NOMO-1 treated with DMSO at 0.1 percent for 48 hours (cell line): ENCODE data around the gene MRPS6.
A peak's percentile ranks its signal among the peaks of the same experiment; 100 is the strongest.

Experiments
- DNase-seq: peaks from one replicate; lab custom pipeline; 2025; ENCODE audit not compliant: unreplicated experiment; lab: John Stamatoyannopoulos, UW

The MRPS6 gene

DNA sequence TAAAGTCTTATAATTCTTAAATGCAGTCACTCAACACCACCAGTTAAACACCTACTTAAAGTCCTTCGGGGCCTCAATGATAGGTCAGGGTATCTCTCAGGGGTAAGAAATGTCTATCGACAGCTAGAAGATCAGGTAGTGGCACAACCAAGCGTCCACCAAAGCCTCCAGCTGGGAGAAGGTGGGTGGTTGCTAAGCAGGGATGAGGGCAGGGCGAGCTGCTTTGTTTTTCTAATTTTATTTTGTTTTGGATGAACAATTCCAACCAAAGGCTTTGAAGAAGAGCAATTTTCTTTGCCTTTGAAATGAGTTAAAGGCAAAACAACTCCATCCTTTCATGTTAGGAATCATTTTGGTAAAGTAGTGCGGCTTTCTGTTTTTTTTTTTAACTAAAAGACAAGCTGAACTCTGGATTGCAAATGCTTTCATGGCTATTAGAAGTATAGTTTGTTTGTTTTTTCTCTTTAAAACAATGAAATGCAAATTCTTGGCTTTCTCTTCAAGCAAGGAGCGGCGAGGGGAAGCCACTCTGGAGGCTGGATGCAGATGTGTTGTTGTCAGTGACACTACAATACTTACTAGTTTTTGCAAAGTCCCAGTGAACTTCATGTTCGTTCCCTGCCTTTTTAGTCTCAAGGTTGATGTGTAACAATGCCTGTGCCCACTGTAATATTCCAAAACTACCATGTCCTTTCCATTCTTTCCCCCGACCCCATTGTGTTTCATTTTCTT is 106.0 kb downstream of the MRPS6 start:
- DNase-seq: no peak

DNA sequence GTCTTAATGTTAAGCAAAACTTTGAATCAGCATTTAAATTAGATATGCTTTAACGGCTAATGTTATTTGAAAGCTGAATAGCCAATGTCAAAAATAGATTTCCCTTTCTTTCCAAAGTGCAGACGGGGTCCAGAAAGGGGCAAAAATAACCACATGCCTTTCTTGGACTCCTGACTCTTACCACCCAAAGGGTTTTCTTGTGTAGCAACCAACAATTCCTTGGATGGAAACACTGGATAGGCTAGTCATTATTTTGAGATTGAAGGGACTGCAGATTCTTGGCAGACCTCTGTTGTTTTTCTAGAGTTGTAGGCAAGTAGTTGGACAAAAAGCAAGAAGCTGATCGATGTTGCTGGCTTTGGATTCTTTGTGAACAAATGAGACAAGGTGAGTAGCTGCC is 107.0 kb downstream of the MRPS6 start:
- DNase-seq: no peak

DNA sequence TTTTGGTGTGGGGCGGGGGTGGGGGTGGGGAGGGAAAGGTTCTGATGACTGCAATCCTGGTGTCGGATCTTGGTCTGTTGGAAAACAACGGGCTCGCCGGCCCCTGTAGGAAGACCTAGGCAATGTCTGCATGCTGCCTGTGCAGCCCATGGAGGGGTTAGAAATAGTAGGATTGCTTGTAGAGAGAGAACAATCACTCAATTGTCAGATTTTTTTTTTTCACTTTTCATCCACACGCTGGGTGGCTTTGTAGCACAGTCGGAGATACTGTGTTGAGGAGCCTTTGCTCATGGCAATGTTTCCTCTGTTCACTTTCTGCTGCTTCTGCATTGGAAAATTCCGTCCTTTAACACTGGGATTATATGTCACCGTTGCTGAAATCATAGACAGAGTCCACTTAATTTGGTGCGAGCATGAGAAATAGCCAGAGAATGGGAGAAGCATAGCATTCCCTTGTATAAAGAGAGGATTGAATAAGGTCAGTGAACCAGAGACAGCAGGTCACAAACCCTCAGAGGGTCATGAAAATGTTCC is 107.5 kb downstream of the MRPS6 start:
- DNase-seq: no peak

DNA sequence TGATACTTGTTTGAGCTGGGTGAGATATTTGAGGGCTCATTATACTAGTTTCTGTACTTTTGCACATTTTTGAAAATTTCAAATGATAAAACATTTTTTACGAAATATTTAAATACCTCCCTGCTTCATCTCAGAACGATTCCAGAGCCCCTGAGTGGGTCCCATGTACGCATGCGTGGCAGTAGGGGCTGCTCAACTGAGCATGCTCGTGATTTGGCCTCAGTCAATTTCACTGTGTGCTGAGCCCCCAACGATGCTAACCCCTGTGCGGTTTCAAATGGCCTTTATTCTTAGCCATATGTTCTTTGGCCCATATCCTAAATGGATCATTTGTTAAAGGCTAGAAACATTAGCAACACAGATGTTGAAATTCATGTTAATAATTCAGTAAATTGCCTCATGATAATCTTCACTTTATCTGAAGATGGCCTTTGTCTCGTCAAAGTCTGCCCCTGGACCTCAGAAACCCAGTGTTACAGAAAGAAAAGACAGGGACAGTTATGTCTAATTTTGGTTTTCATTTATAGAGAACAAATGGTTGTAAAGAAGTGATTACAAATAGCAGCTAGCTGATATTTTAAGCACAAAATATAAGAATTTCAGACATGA is 108.2 kb downstream of the MRPS6 start:
- no peak for DNase-seq

DNA sequence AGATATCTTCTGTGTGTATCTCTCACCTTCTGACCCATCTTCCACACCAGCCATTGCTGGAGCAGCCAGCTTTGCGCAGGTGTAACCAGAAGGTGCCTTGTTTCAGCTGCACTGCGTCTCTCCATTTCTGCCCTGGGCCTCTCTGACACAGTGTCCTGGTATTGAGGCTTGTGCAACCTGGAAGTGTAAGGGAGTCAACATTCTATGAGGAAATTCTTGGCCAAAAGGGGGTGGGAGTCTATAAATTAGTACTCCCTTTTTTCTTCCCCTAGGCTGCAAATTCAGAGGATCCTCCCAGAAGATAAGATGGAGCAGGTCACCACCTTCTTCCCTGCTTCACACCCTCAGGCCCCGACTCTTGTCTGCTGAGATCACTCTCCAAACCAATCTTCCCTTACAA is 109.1 kb downstream of the MRPS6 start:
- DNase-seq: no peak

DNA sequence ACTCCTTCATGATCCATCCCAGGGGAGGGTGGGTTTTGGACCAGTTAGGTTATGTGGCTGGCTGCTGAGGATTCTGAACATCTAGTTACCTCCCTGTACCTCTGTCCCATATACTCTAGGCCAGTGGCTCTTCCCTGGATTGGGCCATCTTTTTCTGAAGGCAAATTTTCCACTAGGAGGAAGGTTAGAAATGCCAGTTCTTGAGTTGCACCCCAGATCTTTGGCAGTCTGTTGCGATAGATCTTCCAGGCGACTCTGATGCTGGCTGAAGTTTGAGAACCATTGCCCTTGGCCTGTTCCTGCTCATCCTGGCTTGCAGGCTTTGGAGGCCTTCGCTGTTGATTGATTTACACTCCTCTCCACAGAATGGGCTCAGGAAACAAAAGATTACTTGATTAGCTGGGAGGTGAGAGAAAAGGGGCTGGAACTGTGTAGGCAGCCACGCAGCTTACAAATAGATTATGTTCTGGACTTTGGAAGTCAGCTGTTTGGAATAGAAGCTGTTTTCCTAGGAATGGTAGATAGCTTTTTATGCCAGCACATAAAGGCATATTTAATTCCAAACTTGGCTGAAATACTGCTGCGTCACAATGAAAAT is 110.1 kb downstream of the MRPS6 start:
- no peak for DNase-seq

DNA sequence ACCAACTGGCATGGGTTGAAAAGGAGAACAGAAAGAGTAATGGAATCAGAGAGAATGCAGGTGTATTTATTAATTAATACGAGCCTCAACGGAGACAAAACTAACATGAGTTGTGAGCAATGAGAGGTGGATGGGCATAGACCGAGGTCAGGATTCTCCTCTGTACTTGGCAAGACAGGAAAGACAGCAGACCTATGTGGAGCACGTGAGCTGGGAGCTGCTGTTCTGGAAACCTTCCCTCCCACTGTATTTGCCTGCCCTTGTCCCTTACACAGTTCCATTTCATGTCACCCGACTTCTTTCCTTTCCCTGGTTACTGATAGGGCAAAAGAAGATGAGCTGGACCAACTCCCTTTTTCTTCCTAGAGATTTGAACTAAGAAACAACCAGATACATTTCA is 110.9 kb downstream of the MRPS6 start:
- no peak for DNase-seq

DNA sequence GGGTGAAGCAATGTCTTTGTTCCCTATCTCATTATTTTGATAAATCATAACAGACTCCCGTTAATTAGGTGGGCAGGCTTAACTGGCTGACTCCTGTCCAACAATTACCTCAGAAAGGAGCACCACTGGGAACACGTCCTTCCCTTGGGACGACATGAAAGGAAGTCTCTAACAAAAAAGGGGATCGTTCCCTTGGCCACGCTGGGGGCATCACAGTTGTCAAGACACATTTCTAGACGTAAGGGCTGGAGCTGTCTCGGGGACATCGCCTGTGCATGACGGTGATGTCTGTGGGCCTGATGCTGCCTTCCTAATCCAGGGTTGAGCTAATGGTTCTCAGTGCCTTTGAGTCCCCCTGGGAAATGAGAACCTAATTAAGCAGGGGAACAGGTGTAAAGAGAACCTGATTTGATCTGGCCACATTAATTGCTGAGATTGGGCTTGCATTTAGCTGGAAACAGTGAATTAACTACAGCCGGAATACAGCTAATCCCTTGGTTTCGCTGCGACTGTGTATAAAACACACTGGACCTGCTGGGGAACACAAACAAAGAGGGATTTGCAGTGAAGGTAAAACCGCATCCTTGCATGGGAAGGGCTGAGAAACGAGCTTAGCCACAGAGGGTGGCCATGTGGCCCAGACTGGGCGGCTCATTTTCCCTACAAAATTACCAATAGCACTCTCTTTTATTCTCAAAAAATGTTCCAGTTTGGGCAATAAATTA is 111.8 kb downstream of the MRPS6 start:
- no peak for DNase-seq

DNA sequence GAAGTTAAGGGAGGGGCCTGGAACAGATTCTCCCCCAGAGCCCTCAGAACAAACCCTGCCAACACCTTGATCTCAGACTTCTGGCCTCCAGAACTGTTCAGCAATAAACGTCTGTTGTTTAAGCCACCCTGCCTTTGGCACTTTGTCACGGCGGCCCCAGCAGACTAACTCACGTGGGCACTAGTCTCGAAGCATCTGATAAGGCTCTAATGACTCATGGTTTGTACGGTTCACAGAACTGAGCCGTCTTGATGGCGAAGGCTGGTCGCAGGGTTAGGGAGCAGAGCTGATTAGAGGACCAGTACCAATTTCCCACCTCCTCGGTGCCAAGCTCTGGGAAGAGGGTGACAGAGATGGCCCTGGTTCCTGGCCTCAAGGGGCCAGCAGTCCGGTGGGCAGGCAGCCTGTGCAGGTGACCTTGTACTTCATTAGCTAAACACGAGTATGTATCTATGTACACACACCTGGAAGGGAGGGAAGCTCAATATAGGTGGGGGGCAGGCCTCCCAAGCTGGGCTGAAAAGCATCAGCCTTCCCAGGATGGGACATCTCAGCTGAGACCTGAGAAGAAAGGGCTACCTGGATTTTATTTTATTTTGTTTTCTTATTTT is 112.8 kb downstream of the MRPS6 start:
- DNase-seq: no peak

DNA sequence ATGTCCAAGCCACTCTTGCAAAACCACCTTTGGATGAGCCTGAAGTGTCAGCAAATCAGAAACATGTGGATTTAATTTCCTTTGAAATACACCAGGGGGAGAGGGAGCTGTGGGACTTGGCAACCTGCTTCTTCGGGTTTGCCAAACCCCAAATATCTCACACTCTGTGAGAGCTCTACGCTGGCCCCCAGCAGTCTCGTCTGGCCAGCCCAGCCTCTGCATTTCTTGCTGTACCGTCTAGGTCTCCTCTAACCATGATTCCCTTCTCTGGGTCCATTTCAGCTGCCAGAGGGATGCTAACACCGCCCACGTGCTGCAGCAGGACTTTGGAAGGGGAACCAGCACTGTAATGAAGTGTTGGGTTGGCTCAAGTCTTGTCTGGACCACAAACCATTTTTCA is 114.6 kb downstream of the MRPS6 start:
- no peak for DNase-seq

DNA sequence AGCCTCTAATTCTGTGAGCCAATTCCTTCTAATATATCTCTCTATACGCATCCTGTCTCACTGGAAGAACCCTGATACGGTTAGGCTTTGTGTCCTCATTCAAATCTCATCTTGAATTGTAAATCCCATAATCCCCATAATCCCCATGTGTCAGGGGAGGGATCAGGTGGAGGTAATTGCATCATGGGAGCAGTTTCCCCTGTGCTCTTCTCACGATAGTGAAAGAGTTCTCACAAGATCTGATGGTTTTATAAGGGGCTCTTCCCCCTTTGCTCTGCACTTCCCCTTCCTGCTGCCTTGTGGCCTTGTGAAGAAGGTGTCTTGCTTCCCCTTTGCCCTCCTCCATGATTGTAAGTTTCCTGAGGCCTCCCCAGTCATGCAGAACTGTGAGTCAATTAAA is 116.1 kb downstream of the MRPS6 start:
- peak; percentile 51 for DNase-seq

DNA sequence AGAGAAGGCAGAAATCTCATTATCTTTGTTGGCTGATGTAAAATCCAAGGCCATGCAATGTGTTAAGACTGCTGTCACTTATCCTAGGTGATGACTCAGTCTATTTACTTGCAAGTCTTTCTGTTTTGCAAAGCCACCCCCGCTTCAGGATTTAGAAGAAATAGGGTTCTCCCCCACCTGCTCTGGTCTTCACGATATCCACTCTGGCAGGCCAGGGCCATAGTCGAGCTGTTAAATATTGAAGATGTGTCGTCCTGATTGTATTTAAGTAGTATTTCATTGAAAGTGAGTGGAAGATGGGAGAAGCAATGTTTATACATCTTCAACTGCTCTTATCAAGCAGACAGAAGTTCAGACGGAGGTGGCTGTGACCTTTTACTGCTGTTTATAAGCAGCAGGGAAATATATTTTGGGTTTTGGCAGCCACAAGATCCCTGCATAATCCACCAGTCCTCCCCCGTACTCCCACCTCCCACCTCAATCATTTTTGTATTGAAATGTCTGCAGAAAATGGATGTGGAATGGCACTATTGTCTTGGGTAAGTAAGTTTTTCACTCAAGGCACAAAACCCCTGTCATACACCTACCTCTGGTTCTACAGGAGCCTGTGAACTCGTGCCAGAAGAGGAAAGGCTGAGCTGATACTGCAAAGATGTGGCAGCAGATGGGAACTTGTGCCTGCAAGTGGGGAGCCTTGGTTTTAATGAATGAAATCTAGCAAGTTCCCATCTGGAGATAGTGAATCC is 117.4 kb downstream of the MRPS6 start:
- DNase-seq: no peak

DNA sequence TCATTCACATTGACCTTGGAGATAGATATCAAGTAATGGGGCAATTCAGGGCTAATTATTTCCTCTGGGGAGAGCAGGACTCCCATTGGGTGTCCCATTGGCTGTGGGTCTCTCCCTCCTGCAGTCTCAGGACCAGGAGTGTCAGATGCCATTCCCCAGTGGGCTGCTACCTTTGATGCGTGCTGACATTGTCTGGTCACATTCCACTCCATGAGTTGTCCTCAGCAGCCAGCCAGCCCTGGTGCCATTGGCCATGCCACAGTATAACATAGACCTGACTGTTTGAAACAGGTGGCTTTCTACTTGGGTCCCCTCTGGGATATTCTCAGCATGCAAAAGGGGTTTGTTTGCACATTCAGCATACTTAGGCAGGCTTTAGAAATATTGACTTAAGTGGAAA is 118.5 kb downstream of the MRPS6 start:
- no peak for DNase-seq
